Central memory CD8-positive, alpha-beta T cell (primary cell): ENCODE measurements around the gene ST13.
A peak's percentile ranks its signal among the peaks of the same experiment; 100 is the strongest.
"Not testable (repeated sequence)": the region's sequence is repeated elsewhere in the genome, so short reads cannot be mapped to it uniquely, and the experiment has no call there.

Experiments
- ATAC-seq: fragments of 150-1000 bp; cut with Tn5 transposase; replicated peaks from 2 replicates; pipeline ENCODE4 v1.10.0; 2022; ENCODE audit warnings: mild to moderate bottlenecking, moderate FRiP score, moderate number of reproducible peaks; ENCODE audit not compliant: poor library complexity, severe bottlenecking; ENCODE audit errors: extremely low read depth
- DNase-seq, 2 donors: peaks; one replicate each; pipeline ENCODE4 v3.0.0; 2021; ENCODE audit warnings: low spot score in 2 of 2
- H3K27ac Mint-ChIP-seq: one replicate; pipeline ENCODE4 v1.8.0; 2022; ENCODE audit warnings: low read depth, mild to moderate bottlenecking, moderate library complexity, mixed read lengths
- H3K27me3 Mint-ChIP-seq: one replicate; pipeline ENCODE4 v1.8.0; 2022; ENCODE audit warnings: mixed read lengths
- H3K36me3 Mint-ChIP-seq: one replicate; pipeline ENCODE4 v1.8.0; 2022; ENCODE audit warnings: mild to moderate bottlenecking, moderate library complexity, mixed read lengths; ENCODE audit not compliant: insufficient read depth
- H3K4me1 Mint-ChIP-seq: one replicate; pipeline ENCODE4 v1.8.0; 2022; ENCODE audit warnings: mixed read lengths
- H3K4me3 Mint-ChIP-seq: one replicate; pipeline ENCODE4 v1.8.0; 2022; ENCODE audit warnings: mild to moderate bottlenecking, moderate library complexity, mixed read lengths
- H3K9me3 Mint-ChIP-seq: one replicate; pipeline ENCODE4 v1.8.0; 2022; ENCODE audit warnings: mixed read lengths

ST13 gene

GRCh38 chr22:40862537-40862936, 6.1 kb upstream of the ST13 start:
- no peaks in the 10 kb centered on the region for H3K27me3 Mint-ChIP-seq
- no peaks in the 10 kb centered on the region for H3K9me3 Mint-ChIP-seq
- DNase-seq (no peak), ATAC-seq (no peak)
- no peak overlapping the region for H3K27ac Mint-ChIP-seq
- H3K4me1 Mint-ChIP-seq = peaks cover 26% of the 10 kb centered on the region
- H3K4me3 Mint-ChIP-seq = no peak overlapping the region
- peaks cover 9% of the 10 kb centered on the region for H3K36me3 Mint-ChIP-seq

GRCh38 chr22:40862013-40862412, 5.6 kb upstream of the ST13 start, which contains the start of gene DNAJB7:
Gene DNAJB7, minus strand, starts transcription at chr22:40862113. Its CDS starts 119 bp downstream, at chr22:40861994.
- Mint-ChIP-seq H3K36me3 (peaks cover 14% of the 10 kb centered on the region), H3K27me3 (no peaks in the 10 kb centered on the region), H3K9me3 (no peaks in the 10 kb centered on the region), H3K4me1 (peaks cover 26% of the 10 kb centered on the region), H3K27ac (no peak within 1 kb of the TSS), H3K4me3 (no peak within 1 kb of the TSS)
- no peak for DNase-seq
- no peak for ATAC-seq

GRCh38 chr22:40857309-40857855, 943 bp upstream of the ST13 start:
- Mint-ChIP-seq H3K27me3 (no peaks in the 10 kb centered on the region), H3K36me3 (peaks cover 26% of the 10 kb centered on the region), H3K27ac (peak overlapping the region; percentile 97), H3K4me3 (peak overlapping the region; percentile 97), H3K4me1 (peaks cover 31% of the 10 kb centered on the region), H3K9me3 (no peaks in the 10 kb centered on the region)
- DNase-seq = no peak
- no peak for ATAC-seq

GRCh38 chr22:40855979-40856512, 393 bp downstream of the ST13 start:
- Mint-ChIP-seq H3K4me1 (peaks cover 29% of the 10 kb centered on the region), H3K27ac (peak overlapping the region; percentile 97), H3K36me3 (peaks cover 26% of the 10 kb centered on the region), H3K27me3 (no peaks in the 10 kb centered on the region), H3K9me3 (no peaks in the 10 kb centered on the region), H3K4me3 (peak overlapping the region; percentile 97)
- peak; percentile 20 to 27 for DNase-seq
- peak; percentile 22 for ATAC-seq

- Mint-ChIP-seq H3K27ac (peak overlapping the region; percentile 97), H3K4me3 (peak overlapping the region; percentile 97), H3K36me3 (peaks cover 30% of the 10 kb centered on the region), H3K4me1 (peaks cover 32% of the 10 kb centered on the region), H3K9me3 (no peaks in the 10 kb centered on the region), H3K27me3 (no peaks in the 10 kb centered on the region)
- ATAC-seq (no peak), DNase-seq (no peak)
These were observed 1.1 kb downstream of the ST13 start for GRCh38 chr22:40855071-40855978.

- Mint-ChIP-seq H3K36me3 (peaks cover 38% of the 10 kb centered on the region), H3K4me3 (no peak overlapping the region), H3K27me3 (no peaks in the 10 kb centered on the region), H3K4me1 (peaks cover 34% of the 10 kb centered on the region), H3K9me3 (no peaks in the 10 kb centered on the region), H3K27ac (no peak overlapping the region)
- ATAC-seq (no peak), DNase-seq (no peak)
These were observed 2.5 kb downstream of the ST13 start for GRCh38 chr22:40853961-40854360.

GRCh38 chr22:40853333-40853732, 3.1 kb downstream of the ST13 start:
- Mint-ChIP-seq H3K4me3 (no peak overlapping the region), H3K27me3 (no peaks in the 10 kb centered on the region), H3K9me3 (no peaks in the 10 kb centered on the region), H3K27ac (no peak overlapping the region), H3K4me1 (peaks cover 34% of the 10 kb centered on the region), H3K36me3 (peaks cover 43% of the 10 kb centered on the region)
- DNase-seq = no peak
- ATAC-seq = no peak

GRCh38 chr22:40845816-40846215, 10.6 kb downstream of the ST13 start:
- peaks cover 10% of the 10 kb centered on the region for H3K4me1 Mint-ChIP-seq
- not testable (repeated sequence) for H3K9me3 Mint-ChIP-seq, H3K27ac Mint-ChIP-seq, H3K4me3 Mint-ChIP-seq, ATAC-seq, DNase-seq, H3K27me3 Mint-ChIP-seq
- H3K36me3 Mint-ChIP-seq = peaks cover 75% of the 10 kb centered on the region

- Mint-ChIP-seq H3K27me3 (no peaks in the 10 kb centered on the region), H3K36me3 (peaks cover 78% of the 10 kb centered on the region), H3K4me3 (no peak overlapping the region), H3K27ac (peak overlapping the region; percentile 35), H3K4me1 (peaks cover 6% of the 10 kb centered on the region), H3K9me3 (no peaks in the 10 kb centered on the region)
- DNase-seq (no peak), ATAC-seq (no peak)
These were observed 11.5 kb downstream of the ST13 start for GRCh38 chr22:40844951-40845350.

GRCh38 chr22:40838486-40838885, 18.0 kb downstream of the ST13 start:
- ATAC-seq (no peak), DNase-seq (no peak)
- Mint-ChIP-seq H3K27me3 (no peaks in the 10 kb centered on the region), H3K4me1 (peaks cover 5% of the 10 kb centered on the region), H3K4me3 (no peak overlapping the region), H3K9me3 (no peaks in the 10 kb centered on the region), H3K27ac (no peak overlapping the region), H3K36me3 (peaks cover 63% of the 10 kb centered on the region)

GRCh38 chr22:40834619-40835018, 21.8 kb downstream of the ST13 start:
- no peak overlapping the region for H3K4me3 Mint-ChIP-seq
- H3K9me3 Mint-ChIP-seq = no peaks in the 10 kb centered on the region
- no peaks in the 10 kb centered on the region for H3K27me3 Mint-ChIP-seq
- H3K4me1 Mint-ChIP-seq = no peaks in the 10 kb centered on the region
- peaks cover 56% of the 10 kb centered on the region for H3K36me3 Mint-ChIP-seq
- no peak overlapping the region for H3K27ac Mint-ChIP-seq
- no peak for DNase-seq
- ATAC-seq = no peak

GRCh38 chr22:40829131-40829530, 27.3 kb downstream of the ST13 start:
- no peak for ATAC-seq
- no peak for DNase-seq
- no peaks in the 10 kb centered on the region for H3K4me1 Mint-ChIP-seq
- no peak overlapping the region for H3K4me3 Mint-ChIP-seq
- H3K27ac Mint-ChIP-seq = no peak overlapping the region
- no peaks in the 10 kb centered on the region for H3K27me3 Mint-ChIP-seq
- H3K36me3 Mint-ChIP-seq = peaks cover 47% of the 10 kb centered on the region
- H3K9me3 Mint-ChIP-seq = no peaks in the 10 kb centered on the region
